Endothelial cell of umbilical vein (primary cell): ENCODE results near the gene LDB3. TPM values are rescaled to one million over a fixed set of nuclear protein-coding genes. Genes with fewer than 3 reads are reported as not detected.
"Not testable (repeated sequence)": the region's sequence is repeated elsewhere in the genome, so short reads cannot be mapped to it uniquely, and the experiment has no call there.

Source experiments
- BruUV-seq: library from RNA; stranded (reverse); fragments of 400-500 nt; replicated peaks from 2 replicates; lab custom pipeline; 2021; lab: Mats Ljungman, UMichigan
- CTCF ChIA-PET: fragments of 300-600, 350-600 bp; sonication (Branson Sonifier 250); formaldehyde crosslinking; loops from one replicate; lab custom pipeline; 2021; ENCODE audit warnings: antibody characterized with exemption, inconsistent platforms; lab: Charles Lee
- POLR2A ChIA-PET: fragments of 300-600, 350-600 bp; sonication (Branson Sonifier 250); formaldehyde crosslinking; loops from one replicate; lab custom pipeline; 2021; ENCODE audit warnings: antibody characterized with exemption, inconsistent platforms; lab: Charles Lee
- DNase-seq: peaks from one replicate; pipeline ENCODE4 v3.0.0-alpha.2; 2011; ENCODE audit warnings: low read depth, low spot score
- FAIRE-seq: peaks from 2 replicates; lab custom pipeline; 2011; peaks lifted over from hg19 to GRCh38; lab: Jason Lieb, UNC
- H2AFZ ChIP-seq: 2 replicates; pipeline ENCODE4 v1.6.0; 2012; ENCODE audit warnings: low read depth, low read length, control low read depth, inconsistent platforms
- H3K27ac ChIP-seq: 2 replicates; pipeline ENCODE4 v1.5.1; 2011; ENCODE audit warnings: low read depth, mild to moderate bottlenecking, control low read depth, low read length, moderate library complexity; ENCODE audit not compliant: insufficient read depth
- H3K27me3 ChIP-seq, 2 experiments: 2 replicates each; pipeline versions ENCODE4 v1.6.0 to v1.6.1; 2011; ENCODE audit warnings: low read length in 2 of 2, mixed read lengths in 1 of 2; ENCODE audit not compliant: control insufficient read depth in 2 of 2, insufficient read depth in 2 of 2
- H3K36me3 ChIP-seq, 2 experiments: 2 replicates in 1 of 2; 3 replicates in 1 of 2; pipeline ENCODE4 v1.5.1; 2011; ENCODE audit warnings: low read length in 2 of 2, mild to moderate bottlenecking in 1 of 2, moderate library complexity in 1 of 2; ENCODE audit not compliant: control insufficient read depth in 2 of 2, insufficient read depth in 2 of 2; ENCODE audit errors: extremely low read depth in 1 of 2
- H3K4me1 ChIP-seq: 3 replicates; pipeline ENCODE4 v1.5.1; 2011; ENCODE audit warnings: mild to moderate bottlenecking, low read length; ENCODE audit not compliant: control insufficient read depth, insufficient read depth; ENCODE audit errors: extremely low read depth
- H3K4me2 ChIP-seq: 2 replicates; pipeline ENCODE4 v1.6.1; 2011; ENCODE audit warnings: low read length, control low read depth, mixed read lengths; ENCODE audit not compliant: insufficient read depth
- H3K4me3 ChIP-seq, 3 experiments: fragments of 200-600 bp in 1 of 3; sonication (generic), shearing (Covaris generic) in 1 of 3; replicated peaks in 1 of 3; 2 replicates each; pipeline ENCODE4 v1.5.1; 2011 to 2016; ENCODE audit warnings: control low read depth in 3 of 3, low read length in 3 of 3, mild to moderate bottlenecking in 2 of 3, inconsistent platforms in 1 of 3, low read depth in 1 of 3, moderate library complexity in 1 of 3; ENCODE audit not compliant: insufficient read depth in 1 of 3
- H3K79me2 ChIP-seq: 2 replicates; pipeline ENCODE4 v1.6.0; 2012; ENCODE audit warnings: low read length, inconsistent platforms; ENCODE audit not compliant: control insufficient read depth, insufficient read depth
- H3K9ac ChIP-seq: replicated peaks from 2 replicates; pipeline ENCODE3; 2011; ENCODE audit warnings: low read length, control low read depth; ENCODE audit not compliant: insufficient read depth; ENCODE audit errors: extremely low read depth
- H3K9me1 ChIP-seq: replicated peaks from 3 replicates; pipeline ENCODE4 v1.6.0; 2011; ENCODE audit warnings: mild to moderate bottlenecking, low read length; ENCODE audit not compliant: control insufficient read depth, insufficient read depth; ENCODE audit errors: extremely low read depth
- H3K9me3 ChIP-seq: replicated peaks from 2 replicates; pipeline ENCODE4 v1.5.1; 2012; ENCODE audit warnings: low read length, inconsistent platforms; ENCODE audit not compliant: control insufficient read depth, insufficient read depth
- H4K20me1 ChIP-seq: replicated peaks from 2 replicates; pipeline ENCODE3; 2011; ENCODE audit warnings: mild to moderate bottlenecking, low read length; ENCODE audit not compliant: control insufficient read depth, insufficient read depth; ENCODE audit errors: extremely low read depth
- EZH2 ChIP-seq: IDR thresholded peaks from 2 replicates; pipeline ENCODE4 v1.6.1; 2012; ENCODE audit warnings: borderline replicate concordance, low read depth, mild to moderate bottlenecking, moderate library complexity, low read length, inconsistent platforms; ENCODE audit not compliant: severe bottlenecking
- FOS ChIP-seq: IDR thresholded peaks from 2 replicates; pipeline ENCODE4 v1.6.1; 2011; ENCODE audit warnings: mild to moderate bottlenecking, low read length, moderate library complexity, borderline replicate concordance; ENCODE audit not compliant: insufficient read depth
- GATA2 ChIP-seq: IDR thresholded peaks from 2 replicates; pipeline ENCODE4 v1.7.0; 2011; ENCODE audit warnings: low read depth, mild to moderate bottlenecking, moderate library complexity, mixed read lengths, low read length; ENCODE audit not compliant: insufficient read length, insufficient read depth
- JUN ChIP-seq: IDR thresholded peaks from 2 replicates; pipeline ENCODE4 v1.6.1; 2011; ENCODE audit warnings: borderline replicate concordance, low read depth; ENCODE audit not compliant: insufficient read length, insufficient read depth
- MAX ChIP-seq: IDR thresholded peaks from 2 replicates; pipeline ENCODE4 v1.6.1; 2011; ENCODE audit not compliant: insufficient read depth, insufficient read length
- MYC ChIP-seq: IDR thresholded peaks from one replicate; pipeline ENCODE4 v1.6.1; 2011; ENCODE audit warnings: mild to moderate bottlenecking, low read depth, low read length
- POLR2A ChIP-seq: IDR thresholded peaks from 2 replicates; pipeline ENCODE4 v1.6.1; 2012; ENCODE audit warnings: low read depth, mild to moderate bottlenecking, control low read depth, low read length
- POLR2AphosphoS5 ChIP-seq: IDR thresholded peaks from 2 replicates; pipeline ENCODE4 v1.6.1; 2012; ENCODE audit warnings: low read depth, mild to moderate bottlenecking, control low read depth, low read length, moderate library complexity; ENCODE audit not compliant: insufficient read depth
- dilution Hi-C: fragments of 300-500 bp; cut with MboI; formaldehyde crosslinking; loops from one replicate; pipeline ENCODE4 v1.15.0; 2019; ENCODE audit warnings: low sequenced_read_pairs; ENCODE audit not compliant: extremely low pct_ligation_motif_present
- intact Hi-C: fragments of 100-400 bp; cut with micrococcal nuclease; formaldehyde crosslinking; loops from one replicate; pipeline ENCODE4 v1.10.0; 2022
- polyA plus RNA-seq, 4 experiments: library from polyadenylated mRNA; depleted of rRNA in 3 of 4; stranded (reverse) in 3 of 4; unstranded in 1 of 4; fragments of >200 nt; gene quantifications; 2 replicates each; pipeline versions ENCODE4 v1.2.1 to v1.2.3, GENCODE V29; 2011 to 2012; ENCODE audit warnings: missing spikeins in 1 of 4
- total RNA-seq: library from RNA; stranded (reverse); gene quantifications from 2 replicates; pipeline ENCODE4 v1.2.3, GENCODE V29; 2021
- TF ChIP-seq, protein P1 (sequence below), 2 donors: IDR thresholded peaks; 1 replicate in 1 of 2; 2 replicates in 1 of 2; pipeline ENCODE4 v1.5.1; 2011; ENCODE audit warnings: low read length in 2 of 2, mild to moderate bottlenecking in 2 of 2, moderate library complexity in 2 of 2, control low read depth in 1 of 2, inconsistent platforms in 1 of 2, low read depth in 1 of 2; ENCODE audit not compliant: insufficient read depth in 1 of 2; ENCODE audit errors: extremely low read depth in 1 of 2

LDB3 gene
- total and polyA plus RNA-seq, 2 donors (not counting 3 experiments of a cell fraction or from before 2014, with no cell fraction given): not detected

- H3K4me2 ChIP-seq: no peak overlapping the region
Observed at GRCh38 chr10:86734207-86734988, 66.1 kb downstream of the LDB3 start.

DNA sequence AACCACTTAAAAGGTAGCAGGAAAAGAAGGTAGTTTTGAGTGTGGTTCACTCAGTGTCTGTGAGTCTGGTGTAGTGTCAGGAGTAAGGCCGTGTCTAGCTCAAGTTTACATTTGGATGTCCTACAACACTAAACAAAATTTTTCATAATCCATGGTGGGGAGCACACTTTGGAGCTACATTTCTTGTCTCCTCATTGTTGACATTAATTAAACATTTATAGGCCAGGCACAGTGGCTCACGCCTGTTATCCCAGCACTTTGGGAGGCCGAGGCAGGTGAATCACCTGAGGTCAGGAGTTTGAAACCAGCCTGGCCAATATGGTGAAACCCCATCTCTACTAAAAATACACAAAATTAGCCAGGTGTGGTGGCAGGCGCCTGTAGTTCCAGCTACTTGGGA is 67.0 kb downstream of the LDB3 start:
- dilution Hi-C loops, H3K36me3 ChIP-seq, H3K4me1 ChIP-seq, H2AFZ ChIP-seq, H3K4me2 ChIP-seq, DNase-seq, H3K27ac ChIP-seq, H4K20me1 ChIP-seq, POLR2A ChIA-PET, H3K79me2 ChIP-seq, H3K9me3 ChIP-seq, intact Hi-C loops, H3K9ac ChIP-seq, FAIRE-seq, H3K9me1 ChIP-seq, H3K4me3 ChIP-seq, BruUV-seq: not testable (repeated sequence)
- CTCF ChIA-PET: interaction anchor here (0.6 to 1.4 kb wide), 6 partner anchors 8 to 41 kb away, joined by 3 to 4 read pairs (median 3); no protein-coding TSS in a partner anchor
- peaks cover 65 to 82% of the 10 kb centered on the region in 2 experiments for H3K27me3 ChIP-seq

More at GRCh38 chr10:86734207-86734988, 66.1 kb downstream of the LDB3 start:
- TF ChIP-seq MYC: no peak
- no peak for TF ChIP-seq JUN
- TF ChIP-seq POLR2A: no peak
- TF ChIP-seq POLR2AphosphoS5: no peak
- TF ChIP-seq, protein P1, sequence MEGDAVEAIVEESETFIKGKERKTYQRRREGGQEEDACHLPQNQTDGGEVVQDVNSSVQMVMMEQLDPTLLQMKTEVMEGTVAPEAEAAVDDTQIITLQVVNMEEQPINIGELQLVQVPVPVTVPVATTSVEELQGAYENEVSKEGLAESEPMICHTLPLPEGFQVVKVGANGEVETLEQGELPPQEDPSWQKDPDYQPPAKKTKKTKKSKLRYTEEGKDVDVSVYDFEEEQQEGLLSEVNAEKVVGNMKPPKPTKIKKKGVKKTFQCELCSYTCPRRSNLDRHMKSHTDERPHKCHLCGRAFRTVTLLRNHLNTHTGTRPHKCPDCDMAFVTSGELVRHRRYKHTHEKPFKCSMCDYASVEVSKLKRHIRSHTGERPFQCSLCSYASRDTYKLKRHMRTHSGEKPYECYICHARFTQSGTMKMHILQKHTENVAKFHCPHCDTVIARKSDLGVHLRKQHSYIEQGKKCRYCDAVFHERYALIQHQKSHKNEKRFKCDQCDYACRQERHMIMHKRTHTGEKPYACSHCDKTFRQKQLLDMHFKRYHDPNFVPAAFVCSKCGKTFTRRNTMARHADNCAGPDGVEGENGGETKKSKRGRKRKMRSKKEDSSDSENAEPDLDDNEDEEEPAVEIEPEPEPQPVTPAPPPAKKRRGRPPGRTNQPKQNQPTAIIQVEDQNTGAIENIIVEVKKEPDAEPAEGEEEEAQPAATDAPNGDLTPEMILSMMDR (IDR thresholded peaks at IDR 0.05; ENCODE audit: extremely low read depth in 1 of 2, insufficient read depth in 1 of 2, low read depth in 1 of 2, low read length in 2 of 2): no peak
- no peak for TF ChIP-seq FOS
- no peak for TF ChIP-seq EZH2
- no peak for TF ChIP-seq GATA2
- TF ChIP-seq MAX: no peak
- no peaks in the 10 kb centered on the region for H3K36me3 ChIP-seq
- H3K79me2 ChIP-seq: no peaks in the 10 kb centered on the region
- DNase-seq (no peak), FAIRE-seq (no peak)
- dilution Hi-C loops (no loop called here), intact Hi-C loops (no loop called here)
- no TSS peak for BruUV-seq
- ChIA-PET POLR2A (no interaction called here), CTCF (interaction anchor here (0.5 to 2.2 kb wide), 10 partner anchors 9 to 352 kb away, joined by 3 to 7 read pairs (median 3); partner anchors contain the start of gene BMPR1A)
- no peaks in the 10 kb centered on the region for H3K9me1 ChIP-seq
- peaks cover under 1% of the 10 kb centered on the region for H4K20me1 ChIP-seq
- H3K9me3 ChIP-seq: no peaks in the 10 kb centered on the region
- no peak overlapping the region for H3K27ac ChIP-seq
- no peaks in the 10 kb centered on the region for H3K4me1 ChIP-seq
- H2AFZ ChIP-seq: no peak overlapping the region
- peaks cover 69 to 84% of the 10 kb centered on the region in 2 experiments for H3K27me3 ChIP-seq
- no peak overlapping the region for H3K4me3 ChIP-seq
- no peak overlapping the region for H3K9ac ChIP-seq
